Measurements from ENCODE around the gene OR2T10. TPM values are rescaled to one million over a fixed set of nuclear protein-coding genes. Genes with fewer than 3 reads are reported as not detected.

OR2T10 gene
- total and polyA plus RNA-seq, 2 donors, result not detected

DNA sequence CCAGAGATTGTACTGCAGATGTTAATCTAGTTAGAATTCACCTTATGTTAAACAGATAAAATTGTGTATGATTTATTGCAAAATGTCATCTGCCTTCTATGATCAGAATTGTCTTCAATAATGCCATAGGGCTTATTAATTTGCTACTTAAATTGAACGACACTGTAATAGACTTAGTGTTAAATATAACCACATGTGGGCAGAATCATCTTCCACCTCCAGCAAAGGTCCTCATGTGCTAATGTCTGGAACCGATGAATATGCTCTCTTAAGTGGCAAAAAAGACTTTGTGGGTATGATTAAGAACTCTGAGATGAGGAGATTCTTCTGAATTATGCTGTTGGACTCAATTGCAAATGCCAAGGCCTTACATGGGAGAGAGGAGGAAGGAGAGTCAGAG, 33.1 kb upstream of the OR2T10 start:
- no peaks in the 10 kb centered on the region for H3K9me3 ChIP-seq (ENCODE audit: control insufficient read depth in 2 of 2, insufficient read depth in 1 of 2, low read length in 1 of 2)
- no peak overlapping the region for H3K27ac ChIP-seq (ENCODE audit: low read depth in 1 of 2, low read length in 1 of 2)
- H3K4me1 ChIP-seq (ENCODE audit: control insufficient read depth in 2 of 2, insufficient read depth in 2 of 2, low read length in 2 of 2), result no peaks in the 10 kb centered on the region
- no peak for DNase-seq (ENCODE audit: low read depth in 6 of 9, low spot score in 9 of 9)
- no peak overlapping the region for H3K4me3 ChIP-seq (ENCODE audit: low read length in 2 of 2)
- no peaks in the 10 kb centered on the region for H3K36me3 ChIP-seq (ENCODE audit: control insufficient read depth in 2 of 2, insufficient read depth in 2 of 2, low read length in 1 of 2)
- 93% methylated on average over 2 of the region's 2 CpGs for WGBS
- no peaks in the 10 kb centered on the region for H3K27me3 ChIP-seq (ENCODE audit: control insufficient read depth in 2 of 2, insufficient read depth in 1 of 2, low read length in 1 of 2)

DNA sequence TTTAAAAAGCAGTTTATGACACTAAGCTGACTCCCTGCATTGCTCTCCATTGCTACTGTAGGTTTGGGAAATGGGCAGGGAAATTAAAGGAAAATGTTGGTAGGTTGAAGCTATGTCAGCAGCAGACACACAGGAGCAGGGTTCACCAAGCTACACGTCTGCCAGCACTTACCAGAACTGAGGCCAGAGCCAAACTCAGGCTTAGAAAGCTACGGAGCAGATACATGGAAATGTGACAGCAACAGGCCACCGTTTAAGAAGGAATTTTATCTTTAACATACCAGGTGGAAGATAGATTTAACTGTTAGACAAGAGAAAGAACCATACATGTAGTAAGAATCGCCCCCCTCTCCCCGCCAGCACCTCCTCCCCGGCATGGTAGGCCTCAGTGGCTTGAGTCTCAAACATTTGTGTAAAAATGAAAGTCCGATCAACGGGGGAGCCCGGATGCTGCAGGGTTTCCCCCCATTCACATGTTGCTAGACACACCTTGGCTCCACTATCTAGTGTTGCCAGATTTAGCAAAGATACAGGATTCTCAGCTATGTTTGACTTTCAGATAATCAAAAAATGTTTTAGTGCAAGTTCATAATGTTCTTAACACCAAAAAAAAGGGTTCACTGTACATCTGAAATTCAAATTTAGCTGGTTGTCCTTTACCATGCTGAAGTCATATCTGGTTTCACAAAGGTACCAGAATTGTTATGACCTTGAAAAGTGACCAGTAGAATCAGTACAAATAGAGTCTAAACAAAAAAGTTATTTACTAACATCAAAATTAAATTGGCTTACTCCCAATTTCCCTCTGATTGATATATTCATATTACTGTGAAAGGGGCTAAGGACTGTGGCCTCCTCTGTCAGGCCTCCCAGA, 30.7 kb upstream of the OR2T10 start:
- H3K4me3 ChIP-seq (ENCODE audit: low read length in 2 of 2), result no peak overlapping the region
- no peaks in the 10 kb centered on the region for H3K27me3 ChIP-seq (ENCODE audit: control insufficient read depth in 2 of 2, insufficient read depth in 1 of 2, low read length in 1 of 2)
- no peaks in the 10 kb centered on the region for H3K9me3 ChIP-seq (ENCODE audit: control insufficient read depth in 2 of 2, insufficient read depth in 1 of 2, low read length in 1 of 2)
- DNase-seq (ENCODE audit: low read depth in 6 of 9, low spot score in 9 of 9), result no peak
- H3K36me3 ChIP-seq (ENCODE audit: control insufficient read depth in 2 of 2, insufficient read depth in 2 of 2, low read length in 1 of 2), result no peaks in the 10 kb centered on the region
- no peaks in the 10 kb centered on the region for H3K4me1 ChIP-seq (ENCODE audit: control insufficient read depth in 2 of 2, insufficient read depth in 2 of 2, low read length in 2 of 2)
- no peak overlapping the region for H3K27ac ChIP-seq (ENCODE audit: low read depth in 1 of 2, low read length in 1 of 2)
- 95% methylated on average over 9 of the region's 9 CpGs for WGBS

DNA sequence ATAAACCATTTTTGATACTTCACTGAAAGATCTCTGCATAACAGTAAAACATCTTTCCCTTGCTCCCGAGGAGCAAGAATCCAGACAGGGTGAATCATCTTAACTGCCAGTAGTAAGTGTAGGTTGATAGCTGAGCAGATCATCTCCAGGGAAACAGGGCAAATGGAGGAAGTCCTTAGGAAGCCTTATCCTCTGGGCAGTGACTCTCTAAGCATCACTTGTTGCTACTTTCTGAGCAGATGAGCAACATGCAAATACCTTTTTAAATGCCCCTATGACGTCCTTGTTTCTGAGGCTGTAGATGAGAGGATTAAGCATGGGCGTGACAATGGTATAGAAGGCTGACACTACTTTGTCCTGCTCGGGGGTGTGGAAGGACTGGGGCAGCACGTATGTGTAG, 28.5 kb upstream of the OR2T10 start:
- DNase-seq (ENCODE audit: low read depth in 6 of 9, low spot score in 9 of 9), result no peak
- WGBS, result 93% methylated on average over 5 of the region's 5 CpGs
- no peak overlapping the region for H3K27ac ChIP-seq (ENCODE audit: low read depth in 1 of 2, low read length in 1 of 2)
- no peak overlapping the region for H3K4me3 ChIP-seq (ENCODE audit: low read length in 2 of 2)
- H3K9me3 ChIP-seq (ENCODE audit: control insufficient read depth in 2 of 2, insufficient read depth in 1 of 2, low read length in 1 of 2), result no peaks in the 10 kb centered on the region
- H3K27me3 ChIP-seq (ENCODE audit: control insufficient read depth in 2 of 2, insufficient read depth in 1 of 2, low read length in 1 of 2), result no peaks in the 10 kb centered on the region
- H3K36me3 ChIP-seq (ENCODE audit: control insufficient read depth in 2 of 2, insufficient read depth in 2 of 2, low read length in 1 of 2), result no peaks in the 10 kb centered on the region
- no peaks in the 10 kb centered on the region for H3K4me1 ChIP-seq (ENCODE audit: control insufficient read depth in 2 of 2, insufficient read depth in 2 of 2, low read length in 2 of 2)

DNA sequence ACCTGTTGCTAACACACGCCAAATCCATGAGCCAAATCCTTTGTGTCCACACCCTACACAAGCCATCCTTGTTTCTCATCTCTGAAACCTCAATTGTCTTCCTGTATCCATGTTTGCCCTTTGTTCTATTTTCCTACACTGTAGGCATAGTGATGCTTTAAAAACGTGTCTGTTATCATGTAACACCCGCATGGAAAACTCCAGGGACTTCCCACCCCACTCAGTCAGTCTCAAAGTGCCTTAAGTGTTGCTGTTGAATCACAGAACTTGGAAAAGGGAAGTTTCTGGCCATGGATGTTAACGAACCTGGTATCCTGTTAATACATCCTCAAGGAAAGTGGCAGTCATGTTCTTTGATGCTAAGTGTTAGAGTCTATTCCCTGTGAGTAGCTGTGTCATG, 27.7 kb upstream of the OR2T10 start:
- Histone ChIP-seq H3K27ac (ENCODE audit: low read depth in 1 of 2, low read length in 1 of 2) (no peak overlapping the region), H3K27me3 (ENCODE audit: control insufficient read depth in 2 of 2, insufficient read depth in 1 of 2, low read length in 1 of 2) (no peaks in the 10 kb centered on the region), H3K9me3 (ENCODE audit: control insufficient read depth in 2 of 2, insufficient read depth in 1 of 2, low read length in 1 of 2) (no peaks in the 10 kb centered on the region), H3K4me3 (ENCODE audit: low read length in 2 of 2) (no peak overlapping the region), H3K4me1 (ENCODE audit: control insufficient read depth in 2 of 2, insufficient read depth in 2 of 2, low read length in 2 of 2) (no peaks in the 10 kb centered on the region), H3K36me3 (ENCODE audit: control insufficient read depth in 2 of 2, insufficient read depth in 2 of 2, low read length in 1 of 2) (no peaks in the 10 kb centered on the region)
- WGBS, result 92% methylated on average over 4 of the region's 4 CpGs
- no peak for DNase-seq (ENCODE audit: low read depth in 6 of 9, low spot score in 9 of 9)

DNA sequence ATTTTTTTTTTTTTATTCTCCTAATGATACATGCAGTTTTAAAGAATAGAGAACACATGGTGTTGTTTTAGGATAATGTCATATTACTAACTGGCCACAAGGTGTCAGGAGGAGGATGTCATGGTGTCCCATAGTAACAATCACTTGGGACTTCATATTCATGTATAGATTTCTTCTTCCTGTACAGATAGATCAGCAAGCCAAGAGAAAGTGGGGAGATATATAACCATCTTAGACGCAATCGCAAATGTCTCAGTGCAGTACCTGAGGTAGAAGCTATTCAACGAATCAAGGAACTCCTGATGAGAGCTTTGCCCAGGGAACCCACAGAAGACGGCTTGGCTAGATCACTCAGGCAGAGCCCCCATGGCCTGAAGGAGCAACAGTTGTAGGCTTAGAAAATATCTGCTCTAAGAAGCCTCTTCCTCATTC, 25.1 kb upstream of the OR2T10 start:
- Histone ChIP-seq H3K4me3 (ENCODE audit: low read length in 2 of 2) (no peak overlapping the region), H3K4me1 (ENCODE audit: control insufficient read depth in 2 of 2, insufficient read depth in 2 of 2, low read length in 2 of 2) (no peaks in the 10 kb centered on the region), H3K27me3 (ENCODE audit: control insufficient read depth in 2 of 2, insufficient read depth in 1 of 2, low read length in 1 of 2) (no peaks in the 10 kb centered on the region), H3K9me3 (ENCODE audit: control insufficient read depth in 2 of 2, insufficient read depth in 1 of 2, low read length in 1 of 2) (no peaks in the 10 kb centered on the region), H3K36me3 (ENCODE audit: control insufficient read depth in 2 of 2, insufficient read depth in 2 of 2, low read length in 1 of 2) (no peaks in the 10 kb centered on the region), H3K27ac (ENCODE audit: low read depth in 1 of 2, low read length in 1 of 2) (no peak overlapping the region)
- peak in 1 of 9 donors; percentile 9 for DNase-seq (ENCODE audit: low read depth in 6 of 9, low spot score in 9 of 9)
- 78% methylated on average over 4 of the region's 4 CpGs for WGBS

DNA sequence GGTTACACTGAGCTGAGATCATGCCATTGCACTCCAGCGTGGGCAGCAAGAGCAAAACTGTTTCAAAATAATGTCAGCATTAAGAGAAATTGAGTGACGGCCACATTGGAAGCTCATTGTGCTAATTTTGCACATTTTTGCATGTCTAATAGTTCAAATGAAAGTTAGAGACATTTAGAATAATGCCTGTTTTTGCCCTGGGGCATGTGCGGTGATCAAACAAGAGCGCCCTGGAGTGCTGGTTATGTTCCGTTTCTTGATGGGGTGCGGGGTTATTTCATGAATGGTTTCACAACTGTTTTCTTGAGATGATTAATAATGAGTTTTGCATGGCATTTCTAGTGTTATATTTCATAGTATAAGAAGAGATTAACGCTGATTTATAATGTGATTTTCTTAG, 24.3 kb upstream of the OR2T10 start:
- Histone ChIP-seq H3K27me3 (ENCODE audit: control insufficient read depth in 2 of 2, insufficient read depth in 1 of 2, low read length in 1 of 2) (no peaks in the 10 kb centered on the region), H3K9me3 (ENCODE audit: control insufficient read depth in 2 of 2, insufficient read depth in 1 of 2, low read length in 1 of 2) (no peaks in the 10 kb centered on the region), H3K36me3 (ENCODE audit: control insufficient read depth in 2 of 2, insufficient read depth in 2 of 2, low read length in 1 of 2) (no peaks in the 10 kb centered on the region), H3K27ac (ENCODE audit: low read depth in 1 of 2, low read length in 1 of 2) (no peak overlapping the region), H3K4me3 (ENCODE audit: low read length in 2 of 2) (no peak overlapping the region), H3K4me1 (ENCODE audit: control insufficient read depth in 2 of 2, insufficient read depth in 2 of 2, low read length in 2 of 2) (no peaks in the 10 kb centered on the region)
- 80% methylated on average over 7 of the region's 7 CpGs for WGBS
- no peak for DNase-seq (ENCODE audit: low read depth in 6 of 9, low spot score in 9 of 9)

DNA sequence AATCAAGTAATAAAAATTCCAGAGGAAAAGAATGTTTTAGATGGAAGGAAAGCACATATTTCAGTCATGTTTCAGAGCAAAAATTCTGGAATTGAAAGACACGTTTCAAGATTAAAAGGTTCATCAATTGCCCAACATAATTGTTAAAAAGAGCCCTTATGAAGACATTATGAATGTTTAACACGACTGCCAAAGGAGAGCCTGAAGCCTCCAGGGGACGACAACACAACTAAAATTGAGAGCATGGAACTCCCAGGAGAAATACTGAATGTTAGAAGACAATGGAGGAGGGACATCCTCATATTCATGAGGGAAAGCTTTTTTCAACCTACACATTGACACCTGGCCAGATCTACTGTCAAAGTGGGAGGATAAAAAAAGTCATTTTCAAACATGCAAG, 21.4 kb upstream of the OR2T10 start:
- no peak overlapping the region for H3K27ac ChIP-seq (ENCODE audit: low read depth in 1 of 2, low read length in 1 of 2)
- H3K36me3 ChIP-seq (ENCODE audit: control insufficient read depth in 2 of 2, insufficient read depth in 2 of 2, low read length in 1 of 2), result no peaks in the 10 kb centered on the region
- 10% methylated on average over 3 of the region's 3 CpGs for WGBS
- H3K4me1 ChIP-seq (ENCODE audit: control insufficient read depth in 2 of 2, insufficient read depth in 2 of 2, low read length in 2 of 2), result no peaks in the 10 kb centered on the region
- peak in 5 of 9 donors; percentile 1 to 37 (median 8) for DNase-seq (ENCODE audit: low read depth in 6 of 9, low spot score in 9 of 9)
- H3K27me3 ChIP-seq (ENCODE audit: control insufficient read depth in 2 of 2, insufficient read depth in 1 of 2, low read length in 1 of 2), result no peaks in the 10 kb centered on the region
- no peaks in the 10 kb centered on the region for H3K9me3 ChIP-seq (ENCODE audit: control insufficient read depth in 2 of 2, insufficient read depth in 1 of 2, low read length in 1 of 2)
- no peak overlapping the region for H3K4me3 ChIP-seq (ENCODE audit: low read length in 2 of 2)

DNA sequence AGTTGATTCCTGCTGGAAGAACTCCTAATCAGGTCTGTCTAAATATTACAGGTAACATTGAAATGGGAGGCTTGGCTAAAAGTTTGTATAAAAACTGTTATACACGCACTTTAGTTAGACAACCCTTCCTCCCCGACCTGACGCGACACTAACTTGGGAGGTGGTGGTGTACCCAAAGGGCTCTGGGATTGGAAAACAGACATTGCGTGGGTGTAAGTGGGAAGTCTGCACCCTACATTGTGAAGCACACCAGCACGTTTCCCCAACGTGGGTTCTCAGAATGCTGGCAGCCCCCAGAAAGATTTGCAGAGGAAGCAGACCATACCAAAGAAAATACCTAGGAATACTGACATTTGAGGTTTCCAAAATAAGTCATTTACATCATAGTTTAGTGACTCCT, 20.6 kb upstream of the OR2T10 start:
- WGBS, result 90% methylated on average over 7 of the region's 7 CpGs
- Histone ChIP-seq H3K4me3 (ENCODE audit: low read length in 2 of 2) (no peak overlapping the region), H3K36me3 (ENCODE audit: control insufficient read depth in 2 of 2, insufficient read depth in 2 of 2, low read length in 1 of 2) (no peaks in the 10 kb centered on the region)

DNA sequence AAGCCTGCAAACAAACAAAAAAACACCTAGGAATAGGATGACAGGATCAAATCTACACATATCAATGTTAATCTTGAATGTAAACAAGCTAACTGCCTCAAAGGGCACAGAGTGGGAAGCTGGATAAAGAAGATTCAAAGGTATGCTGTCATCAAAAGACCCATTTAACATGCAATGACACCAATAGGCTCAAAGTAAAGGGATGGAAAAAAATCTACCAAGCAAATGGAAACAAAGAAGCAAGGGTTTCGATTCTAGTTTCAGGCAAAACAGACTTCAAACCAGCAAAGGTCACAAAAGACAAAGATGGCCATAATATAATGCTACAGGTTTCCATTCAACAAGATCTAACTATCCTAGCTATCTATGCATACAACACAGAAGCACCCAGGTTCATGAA, 16.2 kb upstream of the OR2T10 start:
- Histone ChIP-seq H3K27ac (ENCODE audit: low read depth in 1 of 2, low read length in 1 of 2) (no peak overlapping the region), H3K36me3 (ENCODE audit: control insufficient read depth in 2 of 2, insufficient read depth in 2 of 2, low read length in 1 of 2) (no peaks in the 10 kb centered on the region), H3K9me3 (ENCODE audit: control insufficient read depth in 2 of 2, insufficient read depth in 1 of 2, low read length in 1 of 2) (no peaks in the 10 kb centered on the region), H3K4me3 (ENCODE audit: low read length in 2 of 2) (no peak overlapping the region), H3K27me3 (ENCODE audit: control insufficient read depth in 2 of 2, insufficient read depth in 1 of 2, low read length in 1 of 2) (no peaks in the 10 kb centered on the region), H3K4me1 (ENCODE audit: control insufficient read depth in 2 of 2, insufficient read depth in 2 of 2, low read length in 2 of 2) (no peaks in the 10 kb centered on the region)
- no peak for DNase-seq (ENCODE audit: low read depth in 6 of 9, low spot score in 9 of 9)
- 88% methylated on average over 1 of the region's 1 CpG for WGBS

More for the DNA sequence above, 20.6 kb upstream of the OR2T10 start:
- Histone ChIP-seq H3K9me3 (ENCODE audit: control insufficient read depth in 2 of 2, insufficient read depth in 1 of 2, low read length in 1 of 2) (no peaks in the 10 kb centered on the region), H3K4me1 (ENCODE audit: control insufficient read depth in 2 of 2, insufficient read depth in 2 of 2, low read length in 2 of 2) (no peaks in the 10 kb centered on the region), H3K27me3 (ENCODE audit: control insufficient read depth in 2 of 2, insufficient read depth in 1 of 2, low read length in 1 of 2) (no peaks in the 10 kb centered on the region), H3K27ac (ENCODE audit: low read depth in 1 of 2, low read length in 1 of 2) (no peak overlapping the region)
- no peak for DNase-seq (ENCODE audit: low read depth in 6 of 9, low spot score in 9 of 9)
